WTC11 (cell line): Measurements from ENCODE around the gene KIF21A.

Experiments
- CREB1 ChIP-seq: sonication (generic); formaldehyde crosslinking; IDR thresholded peaks from 2 replicates; pipeline ENCODE4 v1.8.0; 2023; ENCODE audit warnings: mild to moderate bottlenecking, missing genetic modification reagents
- GTF2I ChIP-seq: fragments of 250-450 bp; sonication (Bioruptor Pico); conservative IDR thresholded peaks from 2 replicates; pipeline ENCODE4 v1.4.0; 2021; ENCODE audit warnings: mild to moderate bottlenecking
- ZNF263 ChIP-seq: sonication (generic); formaldehyde crosslinking; IDR thresholded peaks from 2 replicates; pipeline ENCODE4 v1.8.1; 2022; ENCODE audit warnings: low read depth, mild to moderate bottlenecking, moderate library complexity, missing genetic modification reagents
- TF ChIP-seq, protein P1 (sequence below): fragments of 200-600 bp; IDR thresholded peaks from 2 replicates; pipeline ENCODE4 v1.8.0; 2022; ENCODE audit warnings: antibody characterized with exemption
- TF ChIP-seq, protein P2 (sequence below): sonication (generic); formaldehyde crosslinking; IDR thresholded peaks from 2 replicates; pipeline ENCODE4 v1.8.1; 2022; ENCODE audit warnings: mild to moderate bottlenecking, missing genetic modification reagents, moderate library complexity, borderline replicate concordance
- TF ChIP-seq, protein P3 (sequence below): sonication (generic); formaldehyde crosslinking; IDR thresholded peaks from 2 replicates; pipeline ENCODE4 v1.8.0; 2022; ENCODE audit warnings: missing genetic modification reagents

DNA sequence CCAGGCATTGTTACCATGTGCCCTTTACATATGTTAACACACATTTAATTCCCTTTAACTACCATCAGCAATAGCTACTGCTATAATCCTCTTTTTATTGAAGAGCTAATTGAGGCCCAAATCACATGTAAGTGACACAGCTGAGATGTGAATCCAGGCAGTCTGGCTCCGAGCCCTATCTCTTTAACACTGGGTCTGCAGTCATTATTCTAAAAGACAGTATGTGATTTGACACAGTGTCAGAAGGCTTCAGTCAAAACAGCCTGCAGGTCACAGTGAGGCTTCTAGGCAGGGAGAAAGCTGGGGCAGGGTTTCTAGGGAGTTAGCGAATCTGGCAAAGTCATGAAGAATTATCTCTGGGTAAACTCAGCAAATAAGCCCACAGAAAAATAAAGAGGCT is 148.2 kb downstream of the KIF21A start:
- TF ChIP-seq CREB1 (CRISPR knock-in tag) (no peak), ZNF263 (CRISPR knock-in tag) (no peak), GTF2I (CRISPR knock-in tag) (no peak)
- TF ChIP-seq, protein P1, sequence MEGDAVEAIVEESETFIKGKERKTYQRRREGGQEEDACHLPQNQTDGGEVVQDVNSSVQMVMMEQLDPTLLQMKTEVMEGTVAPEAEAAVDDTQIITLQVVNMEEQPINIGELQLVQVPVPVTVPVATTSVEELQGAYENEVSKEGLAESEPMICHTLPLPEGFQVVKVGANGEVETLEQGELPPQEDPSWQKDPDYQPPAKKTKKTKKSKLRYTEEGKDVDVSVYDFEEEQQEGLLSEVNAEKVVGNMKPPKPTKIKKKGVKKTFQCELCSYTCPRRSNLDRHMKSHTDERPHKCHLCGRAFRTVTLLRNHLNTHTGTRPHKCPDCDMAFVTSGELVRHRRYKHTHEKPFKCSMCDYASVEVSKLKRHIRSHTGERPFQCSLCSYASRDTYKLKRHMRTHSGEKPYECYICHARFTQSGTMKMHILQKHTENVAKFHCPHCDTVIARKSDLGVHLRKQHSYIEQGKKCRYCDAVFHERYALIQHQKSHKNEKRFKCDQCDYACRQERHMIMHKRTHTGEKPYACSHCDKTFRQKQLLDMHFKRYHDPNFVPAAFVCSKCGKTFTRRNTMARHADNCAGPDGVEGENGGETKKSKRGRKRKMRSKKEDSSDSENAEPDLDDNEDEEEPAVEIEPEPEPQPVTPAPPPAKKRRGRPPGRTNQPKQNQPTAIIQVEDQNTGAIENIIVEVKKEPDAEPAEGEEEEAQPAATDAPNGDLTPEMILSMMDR, result no peak
- TF ChIP-seq, protein P2, sequence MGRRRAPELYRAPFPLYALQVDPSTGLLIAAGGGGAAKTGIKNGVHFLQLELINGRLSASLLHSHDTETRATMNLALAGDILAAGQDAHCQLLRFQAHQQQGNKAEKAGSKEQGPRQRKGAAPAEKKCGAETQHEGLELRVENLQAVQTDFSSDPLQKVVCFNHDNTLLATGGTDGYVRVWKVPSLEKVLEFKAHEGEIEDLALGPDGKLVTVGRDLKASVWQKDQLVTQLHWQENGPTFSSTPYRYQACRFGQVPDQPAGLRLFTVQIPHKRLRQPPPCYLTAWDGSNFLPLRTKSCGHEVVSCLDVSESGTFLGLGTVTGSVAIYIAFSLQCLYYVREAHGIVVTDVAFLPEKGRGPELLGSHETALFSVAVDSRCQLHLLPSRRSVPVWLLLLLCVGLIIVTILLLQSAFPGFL (CRISPR knock-in tag), result no peak
- TF ChIP-seq, protein P3, sequence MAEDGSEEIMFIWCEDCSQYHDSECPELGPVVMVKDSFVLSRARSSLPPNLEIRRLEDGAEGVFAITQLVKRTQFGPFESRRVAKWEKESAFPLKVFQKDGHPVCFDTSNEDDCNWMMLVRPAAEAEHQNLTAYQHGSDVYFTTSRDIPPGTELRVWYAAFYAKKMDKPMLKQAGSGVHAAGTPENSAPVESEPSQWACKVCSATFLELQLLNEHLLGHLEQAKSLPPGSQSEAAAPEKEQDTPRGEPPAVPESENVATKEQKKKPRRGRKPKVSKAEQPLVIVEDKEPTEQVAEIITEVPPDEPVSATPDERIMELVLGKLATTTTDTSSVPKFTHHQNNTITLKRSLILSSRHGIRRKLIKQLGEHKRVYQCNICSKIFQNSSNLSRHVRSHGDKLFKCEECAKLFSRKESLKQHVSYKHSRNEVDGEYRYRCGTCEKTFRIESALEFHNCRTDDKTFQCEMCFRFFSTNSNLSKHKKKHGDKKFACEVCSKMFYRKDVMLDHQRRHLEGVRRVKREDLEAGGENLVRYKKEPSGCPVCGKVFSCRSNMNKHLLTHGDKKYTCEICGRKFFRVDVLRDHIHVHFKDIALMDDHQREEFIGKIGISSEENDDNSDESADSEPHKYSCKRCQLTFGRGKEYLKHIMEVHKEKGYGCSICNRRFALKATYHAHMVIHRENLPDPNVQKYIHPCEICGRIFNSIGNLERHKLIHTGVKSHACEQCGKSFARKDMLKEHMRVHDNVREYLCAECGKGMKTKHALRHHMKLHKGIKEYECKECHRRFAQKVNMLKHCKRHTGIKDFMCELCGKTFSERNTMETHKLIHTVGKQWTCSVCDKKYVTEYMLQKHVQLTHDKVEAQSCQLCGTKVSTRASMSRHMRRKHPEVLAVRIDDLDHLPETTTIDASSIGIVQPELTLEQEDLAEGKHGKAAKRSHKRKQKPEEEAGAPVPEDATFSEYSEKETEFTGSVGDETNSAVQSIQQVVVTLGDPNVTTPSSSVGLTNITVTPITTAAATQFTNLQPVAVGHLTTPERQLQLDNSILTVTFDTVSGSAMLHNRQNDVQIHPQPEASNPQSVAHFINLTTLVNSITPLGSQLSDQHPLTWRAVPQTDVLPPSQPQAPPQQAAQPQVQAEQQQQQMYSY (CRISPR knock-in tag), result no peak
